K562 (cell line): Measurements from ENCODE around the gene MFSD12. TPM values are rescaled to one million over a fixed set of nuclear protein-coding genes. Genes with fewer than 3 reads are reported as not detected.

Experiments
- ATAC-seq: fragments of 200-7000 bp; cut with Tn5 transposase; 3 replicates; pipeline ENCODE4 v1.9.1; 2020; ENCODE audit warnings: moderate library complexity
- BruUV-seq: library from RNA; stranded (reverse); fragments of 400-500 nt; replicated peaks from 2 replicates; lab custom pipeline; 2021; lab: Mats Ljungman, UMichigan
- CTCF ChIA-PET: fragments of 300-600 bp; formaldehyde crosslinking; extraction: SDS; loops from one replicate; lab custom pipeline; 2021; ENCODE audit warnings: low intra/inter-chr PET ratio; lab: Yijun Ruan, JAX
- POLR2A ChIA-PET: fragments of 300-600, 350-650 bp; sonication (Branson Sonifier 250); formaldehyde crosslinking; extraction: SDS; loops from one replicate; lab custom pipeline; 2021; ENCODE audit warnings: antibody characterized with exemption, inconsistent platforms; lab: Yijun Ruan, JAX
- DNase-seq, 4 experiments: peaks; one replicate each; pipeline versions ENCODE4 v3.0.0 to v3.0.0-alpha.2; 2011 to 2018; ENCODE audit warnings: low spot score in 3 of 4, mixed read lengths in 3 of 4; ENCODE audit errors: extremely low read depth in 1 of 4
- FAIRE-seq: peaks from 2 replicates; lab custom pipeline; 2011; peaks lifted over from hg19 to GRCh38; lab: Jason Lieb, UNC
- H2AFZ ChIP-seq: 2 replicates; pipeline ENCODE4 v1.6.0; 2011; ENCODE audit warnings: low read depth, low read length, control low read depth, inconsistent platforms
- H3K27ac ChIP-seq: fragments of 200-600 bp; 3 replicates; pipeline ENCODE4 v1.8.0; 2011; ENCODE audit warnings: low read depth, mild to moderate bottlenecking, control low read depth, inconsistent platforms, low read length, moderate library complexity, mixed read lengths; ENCODE audit errors: extremely low read depth
- H3K27me3 ChIP-seq, 2 experiments: fragments of 300-600 bp in 1 of 2; 2 replicates in 1 of 2; 3 replicates in 1 of 2; pipeline versions ENCODE4 v1.6.0 to v1.8.0; 2011; ENCODE audit warnings: inconsistent platforms in 2 of 2, low read length in 2 of 2, mild to moderate bottlenecking in 1 of 2, mixed read lengths in 1 of 2, moderate library complexity in 1 of 2; ENCODE audit not compliant: control insufficient read depth in 2 of 2, insufficient read depth in 2 of 2
- H3K36me3 ChIP-seq: fragments of 300-600 bp; 3 replicates; pipeline ENCODE4 v1.8.0; 2011; ENCODE audit warnings: mild to moderate bottlenecking, low read length, inconsistent platforms; ENCODE audit not compliant: control insufficient read depth, insufficient read depth
- H3K4me1 ChIP-seq, 2 experiments: fragments of 200-600 bp in 1 of 2; replicated peaks in 1 of 2; 2 replicates in 1 of 2; 3 replicates in 1 of 2; pipeline versions ENCODE4 v1.5.1 to v1.8.0; 2011; ENCODE audit warnings: inconsistent platforms in 2 of 2, low read length in 2 of 2, mild to moderate bottlenecking in 1 of 2, mixed read lengths in 1 of 2, moderate library complexity in 1 of 2; ENCODE audit not compliant: control insufficient read depth in 2 of 2, insufficient read depth in 2 of 2
- H3K4me2 ChIP-seq: 2 replicates; pipeline ENCODE4 v1.6.1; 2011; ENCODE audit warnings: low read length, control low read depth, inconsistent platforms, mixed read lengths; ENCODE audit not compliant: insufficient read depth
- H3K4me3 ChIP-seq: fragments of 200-600 bp; sonication (generic), shearing (Covaris generic); 2 replicates; pipeline ENCODE4 v1.5.1; 2016; ENCODE audit warnings: control low read depth, inconsistent platforms
- H3K79me2 ChIP-seq: fragments of 200-600 bp; 3 replicates; pipeline ENCODE4 v1.8.0; 2011; ENCODE audit warnings: low read length, inconsistent platforms; ENCODE audit not compliant: control insufficient read depth, insufficient read depth
- H3K9ac ChIP-seq, 2 experiments: 2 replicates each; pipeline versions ENCODE4 v1.6.0 to v1.6.1; 2011; ENCODE audit warnings: low read depth in 2 of 2, low read length in 2 of 2, control low read depth in 1 of 2, inconsistent platforms in 1 of 2, mild to moderate bottlenecking in 1 of 2, mixed read lengths in 1 of 2; ENCODE audit not compliant: insufficient read depth in 1 of 2
- H3K9me1 ChIP-seq: one replicate; pipeline ENCODE4 v1.6.0; 2011; ENCODE audit warnings: inconsistent platforms, mild to moderate bottlenecking, low read length, moderate library complexity; ENCODE audit not compliant: control insufficient read depth, insufficient read depth
- H3K9me3 ChIP-seq: replicated peaks from 2 replicates; pipeline ENCODE4 v1.5.1; 2011; ENCODE audit warnings: low read depth, low read length, inconsistent platforms; ENCODE audit not compliant: control insufficient read depth, insufficient read depth
- H4K20me1 ChIP-seq: replicated peaks from 2 replicates; pipeline ENCODE4 v1.6.1; 2011; ENCODE audit warnings: low read length, inconsistent platforms, mixed read lengths; ENCODE audit not compliant: control insufficient read depth, insufficient read depth
- BRF1 ChIP-seq: IDR thresholded peaks from 3 replicates; pipeline ENCODE4 v1.6.1; 2011; ENCODE audit warnings: borderline replicate concordance, mild to moderate bottlenecking; ENCODE audit not compliant: insufficient read length; ENCODE audit errors: extremely low read depth
- CTBP1 ChIP-seq: fragments of 450-650 bp; IDR thresholded peaks from 2 replicates; pipeline ENCODE4 v1.6.1; 2016; ENCODE audit warnings: borderline replicate concordance
- GMEB1 ChIP-seq: fragments of 250-450 bp; sonication (Bioruptor Pico); IDR thresholded peaks from 2 replicates; pipeline ENCODE4 v1.4.0; 2020; ENCODE audit warnings: mild to moderate bottlenecking
- KDM5B ChIP-seq: fragments of 200-600 bp; sonication (generic); IDR thresholded peaks from 2 replicates; pipeline ENCODE4 v1.6.1; 2012; ENCODE audit warnings: low read depth, mild to moderate bottlenecking, moderate library complexity, low read length, control low read depth, inconsistent platforms; ENCODE audit not compliant: insufficient replicate concordance
- MXD1 ChIP-seq: fragments of 250-450 bp; sonication (Bioruptor Pico); IDR thresholded peaks from 2 replicates; pipeline ENCODE4 v1.8.0; 2021; ENCODE audit warnings: borderline replicate concordance, mild to moderate bottlenecking, moderate library complexity; ENCODE audit not compliant: poor library complexity, severe bottlenecking
- POLR2G ChIP-seq: fragments of 200-400 bp; formaldehyde crosslinking; IDR thresholded peaks from 2 replicates; pipeline ENCODE4 v1.6.1; 2017; ENCODE audit warnings: low read depth, mild to moderate bottlenecking, antibody characterized with exemption, low read length, moderate library complexity
- PPARD ChIP-seq: fragments of 250-450 bp; sonication (Bioruptor Pico); IDR thresholded peaks from 2 replicates; pipeline ENCODE4 v1.8.0; 2022; ENCODE audit warnings: inconsistent platforms, mild to moderate bottlenecking, moderate library complexity
- RB1 ChIP-seq: fragments of 450-650 bp; IDR thresholded peaks from 2 replicates; pipeline ENCODE4 v1.6.1; 2017; ENCODE audit warnings: low read depth, mild to moderate bottlenecking
- ZBTB49 ChIP-seq: sonication (generic); formaldehyde crosslinking; IDR thresholded peaks from 2 replicates; pipeline ENCODE4 v1.8.0; 2022; ENCODE audit warnings: missing genetic modification reagents, mild to moderate bottlenecking, borderline replicate concordance
- ZNF561 ChIP-seq: fragments of 450-650 bp; formaldehyde crosslinking; conservative IDR thresholded peaks from 2 replicates; pipeline ENCODE4 v1.4.0; 2020; ENCODE audit warnings: mild to moderate bottlenecking, moderate library complexity
- ZSCAN32 ChIP-seq: fragments of 450-650 bp; formaldehyde crosslinking; IDR thresholded peaks from 2 replicates; pipeline ENCODE4 v1.4.0; 2020; ENCODE audit warnings: mild to moderate bottlenecking, moderate library complexity
- WGBS: fragments of 100-300 bp; shearing (Covaris generic); methylation state at CpG from one replicate; pipeline ENCODE4 v1.1.6; 2016; ENCODE audit warnings: low coverage, mixed read lengths; ENCODE audit not compliant: insufficient coverage; ENCODE audit errors: missing lambda C conversion rate; 5-methylcytosine and 5-hydroxymethylcytosine counted together
- in situ Hi-C: fragments of 300-500 bp; cut with MboI; formaldehyde crosslinking; loops from 4 replicates; pipeline ENCODE4 v1.15.0; 2018; ENCODE audit warnings: inconsistent platforms, mixed read lengths
- intact Hi-C: fragments of 100-400 bp; cut with micrococcal nuclease; formaldehyde crosslinking; loops from 2 replicates; pipeline ENCODE4 v1.14.2; 2022
- polyA plus RNA-seq, 8 experiments: library from polyadenylated mRNA; depleted of rRNA in 4 of 8; stranded (reverse) in 5 of 8; unstranded in 3 of 8; fragments of >200 nt; fragmentation: Nextera tagmentation in 2 of 8; fragmentation: Illumina TruSeq in 1 of 8; extraction: Ambion mirVana in 2 of 8; extraction: Trizol in 1 of 8; gene quantifications; 2 replicates each; pipeline versions ENCODE4 v1.2.1 to v1.2.3, GENCODE V29; 2011 to 2014; ENCODE audit warnings: inconsistent platforms in 1 of 8, missing spikeins in 1 of 8
- total RNA-seq, 7 experiments: library from RNA; depleted of rRNA in 6 of 7; stranded (reverse); fragments of >200 nt in 6 of 7; fragmentation: Illumina TruSeq in 2 of 7; extraction: Trizol in 2 of 7; gene quantifications; 2 replicates each; pipeline versions ENCODE4 v1.2.1 to v1.2.3, GENCODE V29; 2011 to 2021; ENCODE audit warnings: low replicate concordance in 1 of 7

The MFSD12 gene
- total and polyA plus RNA-seq, 9 of the 15 experiments (the other 6 are each of a cell fraction or from before 2014, with no cell fraction given) = 0.69 to 112 (median 31.8) TPM

GRCh38 chr19:3512562-3513228 is 44.7 kb downstream of the MFSD12 start:
- Histone ChIP-seq H3K27ac (no peak overlapping the region), H3K9me3 (no peaks in the 10 kb centered on the region), H2AFZ (no peak overlapping the region), H3K9ac (no peak overlapping the region), H3K79me2 (peaks cover 85% of the 10 kb centered on the region), H3K9me1 (peaks cover 13% of the 10 kb centered on the region), H4K20me1 (peaks cover 67% of the 10 kb centered on the region), H3K4me2 (no peak overlapping the region), H3K4me3 (no peak overlapping the region), H3K36me3 (peaks cover 38% of the 10 kb centered on the region; the same call in 2 of the 3 replicates), H3K27me3 (no peaks in the 10 kb centered on the region), H3K4me1 (peaks cover 11 to 77% of the 10 kb centered on the region in 2 experiments; a peak in 4 of 5 replicates)
- TF ChIP-seq ZBTB49 (CRISPR knock-in tag) (no peak), MXD1 (no peak), KDM5B (no peak), ZSCAN32 (no peak), PPARD (CRISPR knock-in tag) (no peak), POLR2G (no peak), CTBP1 (no peak), GMEB1 (CRISPR knock-in tag) (no peak), RB1 (no peak), ZNF561 (no peak), BRF1 (no peak)
- FAIRE-seq (no peak), DNase-seq (no peak), ATAC-seq (no peak)
- in situ Hi-C loops (no loop called here), intact Hi-C loops (no loop called here)
- BruUV-seq = no TSS peak
- 86% methylated on average over 11 of the region's 17 CpGs for WGBS
- ChIA-PET POLR2A (interaction anchor here (0.5 to 1.8 kb wide), 5 partner anchors 8 to 210 kb away, joined by 3 to 7 read pairs (median 3); no protein-coding TSS in a partner anchor), CTCF (no interaction called here)
